K562 (cell line): Measurements from ENCODE around the gene ACO2. TPM values are rescaled to one million over a fixed set of nuclear protein-coding genes. Genes with fewer than 3 reads are reported as not detected.

Source experiments
- ATAC-seq: fragments of 200-7000 bp; cut with Tn5 transposase; 3 replicates; pipeline ENCODE4 v1.9.1; 2020; ENCODE audit warnings: moderate library complexity
- BruUV-seq: library from RNA; stranded (reverse); fragments of 400-500 nt; replicated peaks from 2 replicates; lab custom pipeline; 2021; lab: Mats Ljungman, UMichigan
- CTCF ChIA-PET: fragments of 300-600 bp; formaldehyde crosslinking; extraction: SDS; loops from one replicate; lab custom pipeline; 2021; ENCODE audit warnings: low intra/inter-chr PET ratio; lab: Yijun Ruan, JAX
- POLR2A ChIA-PET: fragments of 300-600, 350-650 bp; sonication (Branson Sonifier 250); formaldehyde crosslinking; extraction: SDS; loops from one replicate; lab custom pipeline; 2021; ENCODE audit warnings: antibody characterized with exemption, inconsistent platforms; lab: Yijun Ruan, JAX
- DNase-seq, 4 experiments: peaks; one replicate each; pipeline versions ENCODE4 v3.0.0 to v3.0.0-alpha.2; 2011 to 2018; ENCODE audit warnings: low spot score in 3 of 4, mixed read lengths in 3 of 4; ENCODE audit errors: extremely low read depth in 1 of 4
- FAIRE-seq: peaks from 2 replicates; lab custom pipeline; 2011; peaks lifted over from hg19 to GRCh38; lab: Jason Lieb, UNC
- H2AFZ ChIP-seq: 2 replicates; pipeline ENCODE4 v1.6.0; 2011; ENCODE audit warnings: low read depth, low read length, control low read depth, inconsistent platforms
- H3K27ac ChIP-seq: fragments of 200-600 bp; 3 replicates; pipeline ENCODE4 v1.8.0; 2011; ENCODE audit warnings: low read depth, mild to moderate bottlenecking, control low read depth, inconsistent platforms, low read length, moderate library complexity, mixed read lengths; ENCODE audit errors: extremely low read depth
- H3K27me3 ChIP-seq, 2 experiments: fragments of 300-600 bp in 1 of 2; 2 replicates in 1 of 2; 3 replicates in 1 of 2; pipeline versions ENCODE4 v1.6.0 to v1.8.0; 2011; ENCODE audit warnings: inconsistent platforms in 2 of 2, low read length in 2 of 2, mild to moderate bottlenecking in 1 of 2, mixed read lengths in 1 of 2, moderate library complexity in 1 of 2; ENCODE audit not compliant: control insufficient read depth in 2 of 2, insufficient read depth in 2 of 2
- H3K36me3 ChIP-seq: fragments of 300-600 bp; 3 replicates; pipeline ENCODE4 v1.8.0; 2011; ENCODE audit warnings: mild to moderate bottlenecking, low read length, inconsistent platforms; ENCODE audit not compliant: control insufficient read depth, insufficient read depth
- H3K4me1 ChIP-seq, 2 experiments: fragments of 200-600 bp in 1 of 2; replicated peaks in 1 of 2; 2 replicates in 1 of 2; 3 replicates in 1 of 2; pipeline versions ENCODE4 v1.5.1 to v1.8.0; 2011; ENCODE audit warnings: inconsistent platforms in 2 of 2, low read length in 2 of 2, mild to moderate bottlenecking in 1 of 2, mixed read lengths in 1 of 2, moderate library complexity in 1 of 2; ENCODE audit not compliant: control insufficient read depth in 2 of 2, insufficient read depth in 2 of 2
- H3K4me2 ChIP-seq: 2 replicates; pipeline ENCODE4 v1.6.1; 2011; ENCODE audit warnings: low read length, control low read depth, inconsistent platforms, mixed read lengths; ENCODE audit not compliant: insufficient read depth
- H3K4me3 ChIP-seq: fragments of 200-600 bp; sonication (generic), shearing (Covaris generic); 2 replicates; pipeline ENCODE4 v1.5.1; 2016; ENCODE audit warnings: control low read depth, inconsistent platforms
- H3K79me2 ChIP-seq: fragments of 200-600 bp; 3 replicates; pipeline ENCODE4 v1.8.0; 2011; ENCODE audit warnings: low read length, inconsistent platforms; ENCODE audit not compliant: control insufficient read depth, insufficient read depth
- H3K9ac ChIP-seq, 2 experiments: 2 replicates each; pipeline versions ENCODE4 v1.6.0 to v1.6.1; 2011; ENCODE audit warnings: low read depth in 2 of 2, low read length in 2 of 2, control low read depth in 1 of 2, inconsistent platforms in 1 of 2, mild to moderate bottlenecking in 1 of 2, mixed read lengths in 1 of 2; ENCODE audit not compliant: insufficient read depth in 1 of 2
- H3K9me1 ChIP-seq: one replicate; pipeline ENCODE4 v1.6.0; 2011; ENCODE audit warnings: inconsistent platforms, mild to moderate bottlenecking, low read length, moderate library complexity; ENCODE audit not compliant: control insufficient read depth, insufficient read depth
- H3K9me3 ChIP-seq: replicated peaks from 2 replicates; pipeline ENCODE4 v1.5.1; 2011; ENCODE audit warnings: low read depth, low read length, inconsistent platforms; ENCODE audit not compliant: control insufficient read depth, insufficient read depth
- H4K20me1 ChIP-seq: replicated peaks from 2 replicates; pipeline ENCODE4 v1.6.1; 2011; ENCODE audit warnings: low read length, inconsistent platforms, mixed read lengths; ENCODE audit not compliant: control insufficient read depth, insufficient read depth
- ATF3 ChIP-seq, 2 experiments: fragments of 450-650 bp in 1 of 2; sonication (generic) in 1 of 2; formaldehyde crosslinking in 1 of 2; IDR thresholded peaks in 1 of 2; conservative IDR thresholded peaks in 1 of 2; 2 replicates each; pipeline versions ENCODE4 v1.6.1 to v1.8.1; 2016 to 2023; ENCODE audit warnings: mild to moderate bottlenecking in 2 of 2, moderate library complexity in 2 of 2, inconsistent platforms in 1 of 2, missing genetic modification reagents in 1 of 2
- KDM2B ChIP-seq: fragments of 250-450 bp; sonication (Bioruptor Pico); IDR thresholded peaks from 2 replicates; pipeline ENCODE4 v1.8.0; 2021; ENCODE audit warnings: mild to moderate bottlenecking, moderate library complexity
- ZBTB11 ChIP-seq, 3 experiments: fragments of 200-800 bp in 1 of 3; fragments of 250-450 bp in 1 of 3; fragments of 450-650 bp in 1 of 3; sonication (Bioruptor Pico) in 1 of 3; sonication (Bioruptor generic) in 1 of 3; formaldehyde crosslinking in 1 of 3; IDR thresholded peaks; 2 replicates each; pipeline versions ENCODE4 v1.6.1 to v1.8.0; 2016 to 2022; ENCODE audit warnings: mild to moderate bottlenecking in 2 of 3, missing genetic modification characterization in 2 of 3, missing compliant biosample characterization in 1 of 3, moderate library complexity in 1 of 3
- ZBTB17 ChIP-seq: fragments of 450-650 bp; formaldehyde crosslinking; IDR thresholded peaks from 2 replicates; pipeline ENCODE4 v1.4.0; 2020; ENCODE audit warnings: mild to moderate bottlenecking
- ZNF121 ChIP-seq: sonication (generic); formaldehyde crosslinking; conservative IDR thresholded peaks from 2 replicates; pipeline ENCODE4 v1.8.0; 2022; ENCODE audit warnings: missing genetic modification reagents
- ZNF133 ChIP-seq: fragments of 250-450 bp; sonication (Bioruptor Pico); IDR thresholded peaks from 2 replicates; pipeline ENCODE4 v1.4.0; 2020; ENCODE audit warnings: mild to moderate bottlenecking
- ZNF311 ChIP-seq: fragments of 250-450 bp; sonication (Bioruptor Pico); IDR thresholded peaks from 2 replicates; pipeline ENCODE4 v1.4.0; 2020; ENCODE audit warnings: mild to moderate bottlenecking, moderate library complexity
- WGBS: fragments of 100-300 bp; shearing (Covaris generic); methylation state at CpG from one replicate; pipeline ENCODE4 v1.1.6; 2016; ENCODE audit warnings: low coverage, mixed read lengths; ENCODE audit not compliant: insufficient coverage; ENCODE audit errors: missing lambda C conversion rate; 5-methylcytosine and 5-hydroxymethylcytosine counted together
- in situ Hi-C: fragments of 300-500 bp; cut with MboI; formaldehyde crosslinking; loops from 4 replicates; pipeline ENCODE4 v1.15.0; 2018; ENCODE audit warnings: inconsistent platforms, mixed read lengths
- intact Hi-C: fragments of 100-400 bp; cut with micrococcal nuclease; formaldehyde crosslinking; loops from 2 replicates; pipeline ENCODE4 v1.14.2; 2022
- polyA plus RNA-seq, 8 experiments: library from polyadenylated mRNA; depleted of rRNA in 4 of 8; stranded (reverse) in 5 of 8; unstranded in 3 of 8; fragments of >200 nt; fragmentation: Nextera tagmentation in 2 of 8; fragmentation: Illumina TruSeq in 1 of 8; extraction: Ambion mirVana in 2 of 8; extraction: Trizol in 1 of 8; gene quantifications; 2 replicates each; pipeline versions ENCODE4 v1.2.1 to v1.2.3, GENCODE V29; 2011 to 2014; ENCODE audit warnings: inconsistent platforms in 1 of 8, missing spikeins in 1 of 8
- total RNA-seq, 7 experiments: library from RNA; depleted of rRNA in 6 of 7; stranded (reverse); fragments of >200 nt in 6 of 7; fragmentation: Illumina TruSeq in 2 of 7; extraction: Trizol in 2 of 7; gene quantifications; 2 replicates each; pipeline versions ENCODE4 v1.2.1 to v1.2.3, GENCODE V29; 2011 to 2021; ENCODE audit warnings: low replicate concordance in 1 of 7

The ACO2 gene
- total and polyA plus RNA-seq, 9 of the 15 experiments (the other 6 are each of a cell fraction or from before 2014, with no cell fraction given): 16.2 to 119 (median 43.2) TPM

GRCh38 chr22:41540365-41540764, 71.4 kb downstream of the ACO2 start:
- Histone ChIP-seq H3K27ac (peak overlapping the region; percentile 63; the same call in 2 of the 3 replicates), H3K36me3 (peaks cover 46% of the 10 kb centered on the region), H4K20me1 (peaks cover 22% of the 10 kb centered on the region), H3K9ac (peak overlapping the region; percentile 48 to 49; a peak in 3 of 4 replicates), H3K27me3 (no peaks in the 10 kb centered on the region), H3K9me1 (peaks cover 3% of the 10 kb centered on the region), H3K4me3 (no peak overlapping the region), H3K4me1 (peaks cover 36 to 46% of the 10 kb centered on the region in 2 experiments; a peak in 4 of 5 replicates), H2AFZ (no peak overlapping the region), H3K4me2 (peak overlapping the region; percentile 51), H3K79me2 (peaks cover 69% of the 10 kb centered on the region), H3K9me3 (no peaks in the 10 kb centered on the region)
- ChIA-PET POLR2A (interaction anchor here (0.6 to 1.6 kb wide), 5 partner anchors 12 to 93 kb away, joined by 3 to 5 read pairs (median 3); partner anchors contain the start of genes PMM1 and TOB2), CTCF (no interaction called here)
- FAIRE-seq (no peak), DNase-seq (no peak), ATAC-seq (no peak)
- TF ChIP-seq ZNF311 (CRISPR knock-in tag) (no peak), ZNF121 (CRISPR knock-in tag) (peak; percentile 71)
- 57% methylated on average over 5 of the region's 7 CpGs for WGBS
- intact Hi-C loops: loop anchor here (5.0 kb wide), 1 partner anchor 47 kb away; the partner anchor contains the start of gene PMM1
- in situ Hi-C loops: no loop called here
- no TSS peak for BruUV-seq

GRCh38 chr22:41541484-41541883, 72.6 kb downstream of the ACO2 start:
- Histone ChIP-seq H3K9me1 (peaks cover 3% of the 10 kb centered on the region), H2AFZ (no peak overlapping the region), H3K27me3 (no peaks in the 10 kb centered on the region), H3K9ac (peak overlapping the region in 1 of 2 experiments; percentile 79; a peak in 1 of 4 replicates), H3K4me2 (peak overlapping the region; percentile 37), H3K27ac (no peak overlapping the region), H3K9me3 (no peaks in the 10 kb centered on the region), H3K36me3 (peaks cover 46% of the 10 kb centered on the region), H3K79me2 (peaks cover 69% of the 10 kb centered on the region), H4K20me1 (peaks cover 22% of the 10 kb centered on the region), H3K4me3 (no peak overlapping the region; the same call in 1 of the 2 replicates), H3K4me1 (peaks cover 36 to 50% of the 10 kb centered on the region in 2 experiments; a peak in 4 of 5 replicates)
- intact Hi-C loops: loop anchor here (5.0 kb wide), 1 partner anchor 46 kb away; the partner anchor contains the start of gene PMM1
- no peak for ATAC-seq
- in situ Hi-C loops: no loop called here
- DNase-seq: no peak
- 5% methylated on average over 3 of the region's 3 CpGs for WGBS
- BruUV-seq: TSS peak; percentile 20
- TF ChIP-seq ZBTB11 (CRISPR knock-in tag; IDR thresholded peaks at IDR 0.05) (no peak), KDM2B (CRISPR knock-in tag) (no peak), ZBTB17 (CRISPR knock-in tag) (no peak), ZNF133 (CRISPR knock-in tag) (no peak), ATF3 (IDR thresholded peaks at IDR 0.05) (no peak), ATF3 (CRISPR knock-in tag; conservative IDR thresholded peaks at IDR 0.05) (no peak)
- FAIRE-seq: no peak
- POLR2A ChIA-PET: interaction anchor here (0.6 to 0.7 kb wide), 2 partner anchors 12 to 48 kb away, joined by 3 to 4 read pairs; partner anchors contain the start of gene PMM1
- CTCF ChIA-PET: interaction anchor here (0.6 kb wide), 1 partner anchor 65 kb away, joined by 4 read pairs; no protein-coding TSS in a partner anchor
